Gastroesophageal sphincter (tissue), 4 donors: ENCODE data around the gene TAF3. TPM values are rescaled to one million over a fixed set of nuclear protein-coding genes. Genes with fewer than 3 reads are reported as not detected.

Source experiments
- ATAC-seq: fragments of 150-250 bp; one replicate; pipeline ENCODE4 v1.9.1; 2016; ENCODE audit warnings: mild to moderate bottlenecking, moderate library complexity
- H3K27ac ChIP-seq, 4 donors: fragments of 200-600 bp; sonication (generic) in 3 of 4; 1 replicate in 3 of 4; 2 replicates in 1 of 4; pipeline ENCODE4 v1.5.1; 2016 to 2019
- H3K27me3 ChIP-seq: fragments of 200-600 bp; sonication (generic); one replicate; pipeline ENCODE4 v1.5.1; 2019
- H3K36me3 ChIP-seq, 2 donors: fragments of 200-600 bp; sonication (generic); one replicate each; pipeline ENCODE4 v1.5.1; 2019; ENCODE audit warnings: control low read depth in 1 of 2
- H3K4me1 ChIP-seq, 3 donors: fragments of 200-600 bp; sonication (generic); 1 replicate in 2 of 3; 2 replicates in 1 of 3; pipeline ENCODE4 v1.5.1; 2016 to 2019; ENCODE audit warnings: control low read depth in 2 of 3
- H3K4me3 ChIP-seq, 2 donors: fragments of 200-600 bp; sonication (generic); one replicate each; pipeline ENCODE4 v1.5.1; 2019; ENCODE audit warnings: mild to moderate bottlenecking in 1 of 2, moderate library complexity in 1 of 2
- H3K9me3 ChIP-seq, 3 donors: fragments of 200-600 bp; sonication (generic); one replicate each; pipeline ENCODE4 v1.5.1; 2017 to 2019; ENCODE audit warnings: control low read depth in 2 of 3
- EP300 ChIP-seq: sonication (generic); formaldehyde crosslinking; IDR thresholded peaks from one replicate; pipeline ENCODE4 v1.6.1; 2017; ENCODE audit warnings: antibody characterized with exemption, mild to moderate bottlenecking
- POLR2A ChIP-seq, 2 donors: fragments of 450-650 bp; IDR thresholded peaks; one replicate each; pipeline ENCODE4 v1.6.1; 2017; ENCODE audit warnings: antibody characterized with exemption in 2 of 2, mild to moderate bottlenecking in 2 of 2, moderate library complexity in 1 of 2
- POLR2AphosphoS5 ChIP-seq: sonication (generic); formaldehyde crosslinking; IDR thresholded peaks from one replicate; pipeline ENCODE4 v1.6.1; 2017; ENCODE audit warnings: antibody characterized with exemption
- WGBS, 2 donors: methylation state at CpG; one replicate each; pipeline ENCODE4 v1.1.5; 2018; ENCODE audit warnings: low coverage in 1 of 2; 5-methylcytosine and 5-hydroxymethylcytosine counted together
- total RNA-seq, 4 donors: library from RNA; depleted of rRNA; stranded (reverse); fragments of >200 nt; gene quantifications; one replicate each; pipeline ENCODE4 v1.1.0, GENCODE V29; 2016
- TF ChIP-seq, protein P1 (sequence below), 4 experiments: fragments of 200-600 bp in 2 of 4; fragments of 450-650 bp in 2 of 4; sonication (generic) in 1 of 4; IDR thresholded peaks; one replicate each; pipeline ENCODE4 v1.5.1; 2017 to 2019; ENCODE audit warnings: antibody characterized with exemption in 4 of 4, mild to moderate bottlenecking in 2 of 4, moderate library complexity in 2 of 4

TAF3 gene
- total RNA-seq, 4 donors from 2014 or later = 5.7 to 11.8 (median 8.8) TPM

DNA sequence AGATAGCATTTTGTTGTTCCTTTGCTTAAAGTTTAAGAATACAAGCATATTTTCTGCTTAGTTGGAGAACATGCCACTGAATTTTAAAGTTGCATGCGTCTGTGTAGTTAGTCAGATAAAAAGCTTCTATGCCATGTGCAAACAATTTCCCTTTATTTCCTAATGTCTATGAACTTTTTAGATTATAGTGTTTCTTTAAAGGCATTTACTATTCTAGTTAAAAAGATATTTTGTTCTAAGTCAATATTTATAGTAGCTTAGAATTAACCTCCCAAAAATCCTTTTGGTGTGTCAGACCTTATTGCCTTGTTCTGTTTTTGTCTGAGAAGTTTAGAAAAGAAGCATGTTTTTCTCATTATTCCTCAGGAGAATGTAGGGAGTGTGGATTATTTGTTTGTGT lies 137.1 kb downstream of the TAF3 start:
- WGBS, 2 donors = 42 to 61% methylated on average over 1 of the region's 1 CpG
- no peak for ATAC-seq

DNA sequence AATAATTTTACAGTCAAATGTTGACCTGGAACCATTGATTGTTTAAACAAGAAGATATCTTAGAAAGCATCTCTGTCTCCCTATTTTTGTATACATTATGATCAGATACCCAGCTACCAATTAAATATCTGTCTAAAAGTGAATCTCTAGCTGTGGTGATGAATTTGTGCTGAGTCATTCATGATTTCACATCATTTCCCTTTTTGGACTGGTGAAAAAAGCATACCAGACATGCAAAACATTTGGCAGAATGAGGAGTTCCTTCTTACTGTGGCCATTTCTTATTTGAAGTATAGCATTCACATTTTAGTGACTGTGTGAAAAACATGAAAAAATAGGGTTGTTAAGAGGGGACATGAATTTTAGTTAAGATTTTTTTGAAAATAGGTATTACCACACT lies 138.2 kb downstream of the TAF3 start:
- Histone ChIP-seq H3K9me3 (no peaks in the 10 kb centered on the region), H3K4me1 (peaks cover 0 to 21% (median 0%) of the 10 kb centered on the region in 3 donors), H3K36me3 (peaks cover 0 to 6% of the 10 kb centered on the region in 2 donors), H3K4me3 (no peak overlapping the region), H3K27ac (no peak overlapping the region), H3K27me3 (no peaks in the 10 kb centered on the region)
- no peak for ATAC-seq
- TF ChIP-seq EP300 = no peak
- TF ChIP-seq POLR2AphosphoS5 = no peak
- no peak for TF ChIP-seq POLR2A (IDR thresholded peaks at IDR 0.05)
- TF ChIP-seq, protein P1, sequence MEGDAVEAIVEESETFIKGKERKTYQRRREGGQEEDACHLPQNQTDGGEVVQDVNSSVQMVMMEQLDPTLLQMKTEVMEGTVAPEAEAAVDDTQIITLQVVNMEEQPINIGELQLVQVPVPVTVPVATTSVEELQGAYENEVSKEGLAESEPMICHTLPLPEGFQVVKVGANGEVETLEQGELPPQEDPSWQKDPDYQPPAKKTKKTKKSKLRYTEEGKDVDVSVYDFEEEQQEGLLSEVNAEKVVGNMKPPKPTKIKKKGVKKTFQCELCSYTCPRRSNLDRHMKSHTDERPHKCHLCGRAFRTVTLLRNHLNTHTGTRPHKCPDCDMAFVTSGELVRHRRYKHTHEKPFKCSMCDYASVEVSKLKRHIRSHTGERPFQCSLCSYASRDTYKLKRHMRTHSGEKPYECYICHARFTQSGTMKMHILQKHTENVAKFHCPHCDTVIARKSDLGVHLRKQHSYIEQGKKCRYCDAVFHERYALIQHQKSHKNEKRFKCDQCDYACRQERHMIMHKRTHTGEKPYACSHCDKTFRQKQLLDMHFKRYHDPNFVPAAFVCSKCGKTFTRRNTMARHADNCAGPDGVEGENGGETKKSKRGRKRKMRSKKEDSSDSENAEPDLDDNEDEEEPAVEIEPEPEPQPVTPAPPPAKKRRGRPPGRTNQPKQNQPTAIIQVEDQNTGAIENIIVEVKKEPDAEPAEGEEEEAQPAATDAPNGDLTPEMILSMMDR (IDR thresholded peaks at IDR 0.05) = no peak

More for the DNA sequence above, 137.1 kb downstream of the TAF3 start:
- H3K27ac ChIP-seq = no peak overlapping the region
- no peaks in the 10 kb centered on the region for H3K27me3 ChIP-seq
- peaks cover 0 to 6% of the 10 kb centered on the region in 2 donors for H3K36me3 ChIP-seq
- peaks cover 0 to 21% (median 0%) of the 10 kb centered on the region in 3 donors for H3K4me1 ChIP-seq
- H3K9me3 ChIP-seq = no peaks in the 10 kb centered on the region
- H3K4me3 ChIP-seq = no peak overlapping the region
- no peak for TF ChIP-seq EP300
- no peak for TF ChIP-seq POLR2A (IDR thresholded peaks at IDR 0.05)
- TF ChIP-seq POLR2AphosphoS5 = no peak
- TF ChIP-seq, protein P1 (IDR thresholded peaks at IDR 0.05) = no peak

DNA sequence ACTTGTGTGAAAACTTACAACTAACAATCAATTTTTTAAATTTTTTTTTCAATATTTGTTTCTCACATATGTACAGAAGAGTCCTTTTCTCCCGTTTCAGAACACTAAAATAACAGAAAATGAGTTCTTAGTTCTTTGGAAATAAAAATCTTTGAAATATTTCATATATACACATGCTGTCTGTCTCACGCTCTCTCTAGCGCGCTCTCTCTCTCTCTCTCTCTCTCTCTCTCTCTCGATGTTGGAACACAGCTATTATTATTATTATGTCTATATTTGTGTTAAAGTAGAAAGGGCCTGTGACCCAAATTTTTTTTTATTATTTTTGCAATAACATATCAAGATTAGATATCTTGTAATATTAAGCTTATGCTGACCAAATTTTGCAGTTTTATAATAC lies 139.3 kb downstream of the TAF3 start:
- H3K4me3 ChIP-seq = no peak overlapping the region
- TF ChIP-seq POLR2A (IDR thresholded peaks at IDR 0.05) = no peak
- TF ChIP-seq, protein P1 (IDR thresholded peaks at IDR 0.05) = no peak
- no peak for TF ChIP-seq EP300
- no peak for TF ChIP-seq POLR2AphosphoS5
- H3K27ac ChIP-seq = no peak overlapping the region
- ATAC-seq = no peak
- H3K9me3 ChIP-seq = no peaks in the 10 kb centered on the region
- 68 to 98% methylated on average over 4 to 5 of the region's 5 CpGs for WGBS, 2 donors
- H3K4me1 ChIP-seq = peaks cover 0 to 21% (median 0%) of the 10 kb centered on the region in 3 donors
- no peaks in the 10 kb centered on the region for H3K27me3 ChIP-seq
- peaks cover 0 to 6% of the 10 kb centered on the region in 2 donors for H3K36me3 ChIP-seq

DNA sequence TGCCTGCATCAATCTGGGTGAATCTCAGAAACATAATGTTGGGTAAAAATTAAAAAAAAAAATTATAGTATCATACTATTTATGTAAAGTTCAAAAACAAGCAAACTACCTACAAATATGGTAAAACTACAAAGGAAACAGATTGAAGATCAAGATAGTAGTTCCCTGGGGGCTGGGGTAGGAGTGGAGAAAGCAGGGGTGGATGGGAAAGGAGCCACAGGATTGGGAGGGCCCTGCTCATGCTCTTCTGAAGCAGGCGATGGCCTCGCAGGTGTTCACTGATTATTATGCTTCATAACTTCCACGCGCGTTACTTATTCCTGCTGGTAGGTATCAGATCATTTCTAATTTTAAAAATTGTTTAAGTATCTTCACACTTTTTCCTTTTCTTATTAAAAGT lies 140.1 kb downstream of the TAF3 start:
- WGBS, 2 donors = 92 to 93% methylated on average over 5 of the region's 5 CpGs
- ATAC-seq = no peak
- TF ChIP-seq EP300 = no peak
- no peak for TF ChIP-seq POLR2AphosphoS5
- TF ChIP-seq, protein P1 (IDR thresholded peaks at IDR 0.05) = no peak
- no peak for TF ChIP-seq POLR2A (IDR thresholded peaks at IDR 0.05)
- Histone ChIP-seq H3K4me3 (no peak overlapping the region), H3K4me1 (peaks cover 0 to 21% (median 0%) of the 10 kb centered on the region in 3 donors), H3K27ac (no peak overlapping the region), H3K36me3 (peaks cover 0 to 6% of the 10 kb centered on the region in 2 donors), H3K27me3 (no peaks in the 10 kb centered on the region), H3K9me3 (no peaks in the 10 kb centered on the region)

DNA sequence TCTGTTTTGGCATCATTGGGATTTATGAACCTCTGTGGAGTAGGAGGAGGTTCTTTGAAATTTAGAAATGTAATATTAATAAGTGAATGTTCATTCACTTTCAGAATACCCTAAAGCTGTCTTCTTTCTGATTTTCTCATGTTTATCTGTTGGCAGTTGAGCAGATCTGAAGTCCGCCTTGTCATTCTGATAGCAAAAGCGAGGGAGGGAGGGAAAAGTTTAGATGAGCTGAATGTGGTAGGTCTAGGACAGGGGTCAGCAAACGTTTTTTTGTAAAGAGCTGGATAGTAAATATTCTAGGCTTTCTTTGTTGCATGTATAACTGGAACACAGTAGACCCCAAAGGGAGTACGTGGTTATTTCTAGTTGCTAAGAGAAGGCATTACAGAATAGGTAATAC lies 141.8 kb downstream of the TAF3 start:
- H3K4me1 ChIP-seq = peaks cover 0 to 20% (median 0%) of the 10 kb centered on the region in 3 donors
- H3K36me3 ChIP-seq = peaks cover 0 to 20% of the 10 kb centered on the region in 2 donors
- H3K4me3 ChIP-seq = no peak overlapping the region
- no peaks in the 10 kb centered on the region for H3K9me3 ChIP-seq
- WGBS, 2 donors = 72 to 81% methylated on average over 4 of the region's 4 CpGs
- no peak for TF ChIP-seq POLR2AphosphoS5
- no peak for ATAC-seq
- H3K27ac ChIP-seq = no peak overlapping the region
- no peaks in the 10 kb centered on the region for H3K27me3 ChIP-seq
